Activated T-helper 1 cell treated with anti-CD3 and anti-CD28 coated beads, Interleukin-12 subunit alpha, Interleukin-12 subunit beta, Interleukin-2, Interleukin-4 antibody, amounts not matched to agents 30 ng/mL and 10 ng/mL and 1 ng/mL, durations not matched to agents 14 hours and 24 hours and 36 hours (primary cell): ENCODE results near the gene SUPT5H. TPM values are rescaled to one million over a fixed set of nuclear protein-coding genes. Genes with fewer than 3 reads are reported as not detected.

ENCODE experiments used
- DNase-seq: peaks from one replicate; pipeline ENCODE4 v3.0.0; 2021; ENCODE audit warnings: low spot score
- H3K27ac Mint-ChIP-seq: one replicate; pipeline ENCODE4 v1.8.0; 2021; ENCODE audit warnings: mild to moderate bottlenecking, mixed read lengths
- H3K27me3 Mint-ChIP-seq: one replicate; pipeline ENCODE4 v1.8.0; 2022; ENCODE audit warnings: mild to moderate bottlenecking, moderate library complexity, mixed read lengths; ENCODE audit not compliant: insufficient read depth
- H3K36me3 Mint-ChIP-seq: one replicate; pipeline ENCODE4 v1.8.0; 2021; ENCODE audit warnings: low read depth, mixed read lengths
- H3K4me1 Mint-ChIP-seq: one replicate; pipeline ENCODE4 v1.8.0; 2021; ENCODE audit warnings: low read depth, mixed read lengths
- H3K4me3 Mint-ChIP-seq: one replicate; pipeline ENCODE4 v1.8.0; 2021; ENCODE audit warnings: mild to moderate bottlenecking, moderate library complexity, mixed read lengths
- H3K9me3 Mint-ChIP-seq: one replicate; pipeline ENCODE4 v1.8.0; 2021; ENCODE audit warnings: mixed read lengths
- intact Hi-C: fragments of 100-400 bp; cut with micrococcal nuclease; formaldehyde crosslinking; loops from one replicate; pipeline ENCODE4 v1.15.1; 2024
- total RNA-seq: library from RNA; stranded (reverse); gene quantifications from 2 replicates; pipeline ENCODE4 v1.2.3, GENCODE V29; 2022

Gene SUPT5H
- total RNA-seq, 1 donor from 2014 or later: 200 TPM

DNA sequence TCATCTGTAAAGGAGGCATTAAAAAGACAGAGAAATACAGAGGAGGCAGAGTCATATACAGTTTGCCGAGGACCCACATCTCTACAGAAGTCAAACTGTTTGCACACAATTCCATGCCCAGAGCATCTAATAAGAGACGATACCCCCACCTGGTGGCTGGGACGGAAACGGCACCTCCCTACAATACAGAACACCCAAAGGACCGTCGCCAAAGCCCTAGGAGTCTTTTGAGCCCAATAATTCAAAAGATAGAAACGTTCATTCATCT lies 33.6 kb upstream of the SUPT5H start:
- Mint-ChIP-seq H3K4me3 (peak overlapping the region; percentile 96), H3K9me3 (no peaks in the 10 kb centered on the region), H3K36me3 (peaks cover 18% of the 10 kb centered on the region), H3K4me1 (peaks cover 46% of the 10 kb centered on the region), H3K27me3 (no peaks in the 10 kb centered on the region), H3K27ac (peak overlapping the region; percentile 86)
- peak; percentile 82 for DNase-seq
- intact Hi-C loops: loop anchor here (1.0 to 5.0 kb wide), 14 partner anchors 14 to 1851 kb away; partner anchors contain the start of genes EID2, GMFG, HNRNPUL1 and MED29

- Mint-ChIP-seq H3K27ac (peak within 1 kb of the TSS; percentile 86), H3K27me3 (no peaks in the 10 kb centered on the region), H3K4me1 (peaks cover 46% of the 10 kb centered on the region), H3K4me3 (peak within 1 kb of the TSS; percentile 96), H3K36me3 (peaks cover 17% of the 10 kb centered on the region), H3K9me3 (no peaks in the 10 kb centered on the region)
- intact Hi-C loops: loop anchor here (1.0 to 5.0 kb wide), 12 partner anchors 18 to 1850 kb away; partner anchors contain the start of genes EID2, GMFG, HNRNPUL1 and MED29
- DNase-seq: peak; percentile 95
These were observed 33.1 kb upstream of the SUPT5H start, which contains the start of gene PLEKHG2 for GRCh38 chr19:39412100-39412866. Gene PLEKHG2 (plus strand): TSS chr19:39412669. CDS start chr19:39414087, 1,418 bp downstream.

GRCh38 chr19:39412867-39413271 lies 32.5 kb upstream of the SUPT5H start:
- H3K9me3 Mint-ChIP-seq: no peaks in the 10 kb centered on the region
- H3K4me3 Mint-ChIP-seq: peak overlapping the region; percentile 96
- peaks cover 17% of the 10 kb centered on the region for H3K36me3 Mint-ChIP-seq
- no peak for DNase-seq
- peak overlapping the region; percentile 86 for H3K27ac Mint-ChIP-seq
- H3K27me3 Mint-ChIP-seq: no peaks in the 10 kb centered on the region
- intact Hi-C loops: loop anchor here (1.0 to 5.0 kb wide), 12 partner anchors 17 to 1849 kb away; partner anchors contain the start of genes EID2, GMFG, HNRNPUL1 and MED29
- peaks cover 45% of the 10 kb centered on the region for H3K4me1 Mint-ChIP-seq

DNA sequence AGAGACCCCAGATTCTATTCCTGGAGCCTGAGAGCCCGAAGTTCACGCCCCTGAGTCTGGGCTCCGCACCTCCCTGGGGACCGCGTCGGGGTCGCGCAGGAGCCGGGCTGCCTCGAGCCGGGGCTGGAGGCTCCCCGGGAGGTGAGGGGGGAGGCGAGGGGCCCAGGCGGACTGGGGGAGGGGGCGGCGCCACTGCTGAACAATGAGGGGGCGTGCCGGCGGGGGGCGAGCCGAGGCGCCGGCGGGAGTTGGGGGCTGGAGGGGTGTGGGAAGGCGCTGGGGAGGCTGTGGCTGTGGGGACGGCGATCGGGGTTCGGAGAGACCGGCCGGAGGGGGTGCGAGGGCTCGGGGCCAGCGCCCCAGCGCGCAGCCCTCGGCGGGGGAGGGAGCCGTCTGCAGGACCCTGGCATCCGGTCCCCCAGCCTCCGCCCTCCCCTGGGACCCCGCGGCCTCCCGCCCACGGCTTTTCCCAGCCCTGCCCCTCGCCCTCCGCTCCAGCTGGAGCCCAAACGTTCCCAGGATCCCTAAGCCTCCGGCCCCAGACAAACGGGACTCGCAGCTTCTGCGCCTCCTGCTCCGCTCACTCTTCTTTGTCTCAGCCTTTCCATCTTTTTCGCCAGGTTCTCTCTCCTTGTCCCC lies 32.0 kb upstream of the SUPT5H start:
- H3K27ac Mint-ChIP-seq: peak overlapping the region; percentile 86
- peaks cover 13% of the 10 kb centered on the region for H3K36me3 Mint-ChIP-seq
- intact Hi-C loops: loop anchor here (5.0 kb wide), 1 partner anchor 1849 kb away; the partner anchor contains the start of gene HNRNPUL1
- DNase-seq: no peak
- no peaks in the 10 kb centered on the region for H3K27me3 Mint-ChIP-seq
- no peaks in the 10 kb centered on the region for H3K9me3 Mint-ChIP-seq
- peaks cover 40% of the 10 kb centered on the region for H3K4me1 Mint-ChIP-seq
- peak overlapping the region; percentile 96 for H3K4me3 Mint-ChIP-seq

DNA sequence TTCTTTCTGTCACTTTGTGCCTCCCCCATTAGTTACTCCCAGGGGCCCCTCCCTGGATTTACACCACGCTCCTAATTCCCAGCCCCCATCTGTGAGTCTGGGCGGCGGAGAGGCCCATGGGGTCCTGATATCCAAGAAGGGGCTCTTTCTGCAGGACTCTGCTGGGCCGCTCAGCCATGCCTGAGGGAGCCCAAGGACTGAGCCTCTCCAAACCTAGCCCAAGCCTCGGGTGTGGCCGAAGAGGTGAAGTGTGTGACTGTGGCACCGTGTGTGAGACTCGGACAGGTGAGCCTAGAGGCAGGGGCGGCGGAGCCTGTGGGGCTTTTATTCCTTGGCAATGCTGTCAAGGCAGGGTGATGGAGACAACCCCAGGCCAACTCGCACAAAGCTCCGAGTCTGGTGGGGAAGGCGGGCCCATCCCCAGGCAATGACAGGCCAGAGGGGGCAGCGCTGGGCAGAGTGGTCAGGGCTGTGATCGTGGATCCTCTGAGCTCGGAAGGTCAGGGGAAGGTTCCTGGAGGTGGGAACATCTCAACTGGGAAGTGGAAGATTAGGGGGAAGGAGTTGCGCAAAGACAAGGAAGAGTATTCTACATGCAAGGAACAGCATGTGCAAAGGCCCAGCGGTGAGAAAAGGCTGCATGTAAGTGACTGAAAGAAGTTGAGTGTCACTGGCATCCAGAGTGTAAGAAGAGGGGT lies 31.3 kb upstream of the SUPT5H start:
- H3K27me3 Mint-ChIP-seq: no peaks in the 10 kb centered on the region
- no peak for DNase-seq
- H3K36me3 Mint-ChIP-seq: peaks cover 7% of the 10 kb centered on the region
- intact Hi-C loops: loop anchor here (5.0 kb wide), 1 partner anchor 1848 kb away; the partner anchor contains the start of gene HNRNPUL1
- H3K9me3 Mint-ChIP-seq: no peaks in the 10 kb centered on the region
- peak overlapping the region; percentile 69 for H3K27ac Mint-ChIP-seq
- peak overlapping the region; percentile 92 for H3K4me3 Mint-ChIP-seq
- H3K4me1 Mint-ChIP-seq: peaks cover 33% of the 10 kb centered on the region

DNA sequence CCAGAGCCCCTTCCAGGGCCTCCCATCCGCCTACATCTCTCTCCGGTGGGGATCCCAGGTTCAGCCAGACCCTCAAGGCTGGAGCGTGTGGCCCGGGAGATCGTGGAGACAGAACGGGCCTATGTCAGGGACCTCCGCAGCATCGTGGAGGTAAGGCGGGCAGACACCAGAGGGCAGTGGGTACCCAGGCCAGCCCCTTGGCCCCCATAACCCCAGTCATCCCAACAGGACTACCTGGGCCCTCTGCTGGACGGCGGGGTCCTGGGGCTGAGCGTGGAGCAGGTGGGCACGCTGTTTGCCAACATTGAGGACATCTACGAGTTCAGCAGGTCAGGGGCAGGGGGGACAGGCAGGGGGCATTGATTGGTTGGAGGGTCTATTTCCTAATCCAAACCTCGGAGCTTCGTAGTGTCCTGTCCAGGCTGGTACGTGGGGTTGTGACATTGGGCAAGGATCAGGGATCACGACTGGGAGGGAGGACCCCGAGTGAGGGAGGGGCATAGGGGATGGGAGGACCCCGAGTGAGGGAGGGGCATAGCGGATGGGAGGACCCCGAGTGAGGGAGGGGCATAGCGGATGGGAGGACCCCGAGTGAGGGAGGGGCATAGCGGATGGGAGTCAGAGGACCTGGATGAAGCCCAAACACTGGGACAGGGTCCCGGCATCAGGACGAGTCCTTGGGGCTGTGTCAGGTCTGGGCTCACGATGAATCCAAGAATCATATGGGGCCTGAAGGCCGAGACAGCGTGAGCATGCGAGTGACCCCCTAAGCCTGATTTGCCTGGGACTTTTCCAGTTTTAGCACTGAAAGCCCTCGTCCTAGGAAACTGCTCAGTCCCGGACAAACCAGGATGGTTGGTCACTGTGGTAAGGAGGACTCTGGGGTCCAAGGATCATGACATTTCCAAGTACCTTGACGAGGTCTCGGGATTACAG lies 30.0 kb upstream of the SUPT5H start:
- intact Hi-C loops: no loop called here
- Mint-ChIP-seq H3K36me3 (peaks cover 7% of the 10 kb centered on the region), H3K27me3 (no peaks in the 10 kb centered on the region), H3K9me3 (no peaks in the 10 kb centered on the region), H3K4me3 (peak overlapping the region; percentile 3), H3K27ac (no peak overlapping the region), H3K4me1 (peaks cover 29% of the 10 kb centered on the region)
- no peak for DNase-seq

- intact Hi-C loops: no loop called here
- Mint-ChIP-seq H3K27ac (no peak overlapping the region), H3K4me3 (no peak overlapping the region), H3K4me1 (peaks cover 19% of the 10 kb centered on the region), H3K9me3 (no peaks in the 10 kb centered on the region), H3K27me3 (no peaks in the 10 kb centered on the region), H3K36me3 (peaks cover 7% of the 10 kb centered on the region)
- DNase-seq: no peak
These were observed 28.9 kb upstream of the SUPT5H start for GRCh38 chr19:39416152-39417120.

- no peak for DNase-seq
- intact Hi-C loops: no loop called here
- Mint-ChIP-seq H3K9me3 (no peaks in the 10 kb centered on the region), H3K4me3 (no peak overlapping the region), H3K27ac (no peak overlapping the region), H3K27me3 (no peaks in the 10 kb centered on the region), H3K36me3 (peaks cover 7% of the 10 kb centered on the region), H3K4me1 (peaks cover 12% of the 10 kb centered on the region)
These were observed 27.8 kb upstream of the SUPT5H start for GRCh38 chr19:39417463-39418181.

DNA sequence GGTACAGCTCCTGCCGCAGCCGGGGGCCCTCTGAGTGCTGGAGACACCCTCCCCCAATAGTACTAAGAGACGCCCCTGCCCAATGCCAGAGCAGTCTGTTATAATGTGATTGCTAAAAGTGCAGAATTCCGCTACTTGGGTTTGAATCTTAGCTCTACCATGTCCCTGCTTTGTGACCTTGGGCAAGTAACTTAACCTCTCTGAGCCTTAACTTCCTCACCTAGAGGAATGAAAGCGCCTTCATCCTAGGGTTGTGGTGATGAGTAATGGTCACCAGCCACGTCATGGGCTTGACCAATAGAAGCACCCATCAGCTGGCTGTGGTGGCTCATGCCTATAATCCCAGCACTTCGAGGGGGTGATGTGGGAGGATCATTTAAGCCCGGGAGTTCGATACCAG lies 26.4 kb upstream of the SUPT5H start:
- no peak for DNase-seq
- peak overlapping the region; percentile 30 for H3K4me3 Mint-ChIP-seq
- no peak overlapping the region for H3K27ac Mint-ChIP-seq
- intact Hi-C loops: no loop called here
- peaks cover 13% of the 10 kb centered on the region for H3K36me3 Mint-ChIP-seq
- no peaks in the 10 kb centered on the region for H3K27me3 Mint-ChIP-seq
- peaks cover 7% of the 10 kb centered on the region for H3K4me1 Mint-ChIP-seq
- no peaks in the 10 kb centered on the region for H3K9me3 Mint-ChIP-seq

GRCh38 chr19:39420769-39421168 lies 24.6 kb upstream of the SUPT5H start:
- no peak overlapping the region for H3K4me3 Mint-ChIP-seq
- peaks cover 13% of the 10 kb centered on the region for H3K36me3 Mint-ChIP-seq
- H3K27ac Mint-ChIP-seq: no peak overlapping the region
- intact Hi-C loops: no loop called here
- H3K9me3 Mint-ChIP-seq: no peaks in the 10 kb centered on the region
- no peaks in the 10 kb centered on the region for H3K27me3 Mint-ChIP-seq
- no peaks in the 10 kb centered on the region for H3K4me1 Mint-ChIP-seq
- DNase-seq: no peak

- Mint-ChIP-seq H3K27me3 (no peaks in the 10 kb centered on the region), H3K27ac (no peak overlapping the region), H3K9me3 (no peaks in the 10 kb centered on the region), H3K36me3 (peaks cover 18% of the 10 kb centered on the region), H3K4me1 (no peaks in the 10 kb centered on the region), H3K4me3 (no peak overlapping the region)
- intact Hi-C loops: no loop called here
- no peak for DNase-seq
These were observed 23.4 kb upstream of the SUPT5H start for GRCh38 chr19:39422020-39422419.
